Activated CD4-positive, alpha-beta T cell treated with anti-CD3 and anti-CD28 coated beads for 4 hours (primary cell): Measurements from ENCODE around the gene FGFR1OP2.

ENCODE experiments used
- DNase-seq, 2 donors: peaks; one replicate each; pipeline ENCODE4 v3.0.0-alpha.2; 2020

The FGFR1OP2 gene

GRCh38 chr12:27005495-27005894 is 67.2 kb downstream of the FGFR1OP2 start:
- DNase-seq, result no peak

- DNase-seq, result no peak
Observed at GRCh38 chr12:27006797-27007467, 68.7 kb downstream of the FGFR1OP2 start.

DNA sequence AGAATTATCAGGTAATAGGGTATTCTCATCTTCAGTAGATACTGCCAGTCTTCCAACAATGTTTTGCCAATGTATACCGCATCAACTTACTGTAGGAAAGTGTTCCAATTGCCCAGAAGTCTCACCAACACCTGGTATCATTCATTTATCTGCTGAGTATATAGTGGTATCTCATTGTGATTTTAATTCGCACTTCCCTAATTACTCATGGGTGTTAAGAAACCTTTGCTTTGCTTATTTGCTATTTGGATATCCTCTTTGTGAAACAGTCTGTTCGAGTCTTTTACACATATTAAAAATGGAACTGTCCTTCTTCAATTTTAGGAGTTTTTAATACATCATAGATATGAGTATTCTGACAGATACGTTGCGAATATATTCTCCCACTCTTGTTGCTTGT is 69.8 kb downstream of the FGFR1OP2 start:
- DNase-seq, result no peak

- no peak for DNase-seq
Observed at GRCh38 chr12:27009881-27010301, 71.6 kb downstream of the FGFR1OP2 start.

DNA sequence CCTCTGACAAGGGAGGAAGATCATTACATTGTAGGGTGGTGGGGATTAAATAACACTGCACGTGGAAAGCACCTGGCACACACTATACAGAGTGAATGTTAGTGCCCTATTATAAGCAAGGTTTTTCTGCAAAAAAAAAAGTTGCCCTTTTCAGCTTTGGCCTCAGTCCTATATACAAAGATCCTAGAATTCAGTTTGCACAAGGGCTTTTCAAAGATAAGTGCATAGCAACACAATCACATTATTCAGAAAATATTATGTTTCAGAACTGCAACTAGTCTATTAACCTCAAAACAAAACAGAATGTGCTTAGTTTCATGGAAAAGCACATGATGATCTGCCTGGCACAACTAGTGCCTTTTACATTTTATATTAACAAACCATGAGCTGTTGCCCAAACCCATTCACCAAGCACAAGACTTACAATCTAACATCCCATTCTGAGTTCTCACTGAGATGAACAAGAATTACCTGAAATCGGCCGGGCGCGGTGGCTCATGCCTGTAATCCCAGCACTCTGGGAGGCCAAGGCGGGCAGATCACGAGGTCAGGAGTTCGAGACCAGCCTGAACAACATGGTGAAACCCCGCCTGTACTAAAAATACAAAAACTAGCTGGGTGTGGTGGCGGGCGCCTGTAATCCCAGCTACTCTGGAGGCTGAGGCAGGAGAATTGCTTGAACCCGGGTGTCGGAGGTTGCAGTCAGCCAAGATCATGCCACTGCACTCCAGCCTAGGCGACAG is 74.1 kb downstream of the FGFR1OP2 start:
- no peak for DNase-seq

- no peak for DNase-seq
Observed at GRCh38 chr12:27012982-27013255, 74.6 kb downstream of the FGFR1OP2 start.

GRCh38 chr12:27013611-27014084 is 75.4 kb downstream of the FGFR1OP2 start:
- no peak for DNase-seq

DNA sequence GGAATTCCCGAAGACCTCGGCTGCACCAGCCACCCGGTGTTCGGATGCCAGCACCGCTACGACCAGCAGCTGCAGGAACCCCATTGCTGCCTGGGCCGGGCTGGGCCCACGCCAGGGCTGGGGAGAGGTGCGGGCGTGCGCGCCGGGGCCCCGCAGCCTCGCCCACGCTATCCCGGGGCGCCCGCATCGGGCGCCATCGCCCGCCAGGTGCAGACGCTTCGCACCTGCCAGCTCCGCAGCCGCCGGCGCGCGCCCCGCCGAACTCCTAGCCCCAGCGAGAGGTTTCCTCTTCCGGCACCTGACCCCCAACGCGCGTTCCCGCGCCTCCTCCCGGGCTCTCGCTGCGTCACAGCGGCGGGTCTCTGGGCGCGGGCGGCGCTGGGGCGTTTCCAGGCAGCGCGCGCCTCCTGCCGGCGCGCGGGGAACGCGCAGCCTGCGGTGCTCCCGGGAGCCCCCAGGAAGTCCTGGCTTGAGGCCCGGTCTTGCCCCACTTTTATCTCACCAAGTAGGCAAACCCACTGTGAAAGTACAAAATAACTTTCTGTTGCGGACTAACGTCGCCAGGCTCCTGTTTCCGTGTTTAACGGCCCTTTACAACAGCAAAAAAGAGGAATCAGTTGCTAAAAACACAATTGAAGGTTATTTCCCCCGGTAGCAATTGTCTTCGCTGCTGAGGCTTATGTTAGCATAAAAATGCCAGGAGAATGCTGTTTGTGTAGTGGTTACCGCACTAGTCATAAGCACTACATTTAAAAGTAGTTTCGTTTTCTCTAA is 76.0 kb downstream of the FGFR1OP2 start, which contains the start of gene TM7SF3:
Gene TM7SF3 (minus strand): TSS at position 300 of the 774 bp plus-strand sequence. CDS start 216 bp downstream, at position 84.
- peak; percentile 93 to 94 for DNase-seq

DNA sequence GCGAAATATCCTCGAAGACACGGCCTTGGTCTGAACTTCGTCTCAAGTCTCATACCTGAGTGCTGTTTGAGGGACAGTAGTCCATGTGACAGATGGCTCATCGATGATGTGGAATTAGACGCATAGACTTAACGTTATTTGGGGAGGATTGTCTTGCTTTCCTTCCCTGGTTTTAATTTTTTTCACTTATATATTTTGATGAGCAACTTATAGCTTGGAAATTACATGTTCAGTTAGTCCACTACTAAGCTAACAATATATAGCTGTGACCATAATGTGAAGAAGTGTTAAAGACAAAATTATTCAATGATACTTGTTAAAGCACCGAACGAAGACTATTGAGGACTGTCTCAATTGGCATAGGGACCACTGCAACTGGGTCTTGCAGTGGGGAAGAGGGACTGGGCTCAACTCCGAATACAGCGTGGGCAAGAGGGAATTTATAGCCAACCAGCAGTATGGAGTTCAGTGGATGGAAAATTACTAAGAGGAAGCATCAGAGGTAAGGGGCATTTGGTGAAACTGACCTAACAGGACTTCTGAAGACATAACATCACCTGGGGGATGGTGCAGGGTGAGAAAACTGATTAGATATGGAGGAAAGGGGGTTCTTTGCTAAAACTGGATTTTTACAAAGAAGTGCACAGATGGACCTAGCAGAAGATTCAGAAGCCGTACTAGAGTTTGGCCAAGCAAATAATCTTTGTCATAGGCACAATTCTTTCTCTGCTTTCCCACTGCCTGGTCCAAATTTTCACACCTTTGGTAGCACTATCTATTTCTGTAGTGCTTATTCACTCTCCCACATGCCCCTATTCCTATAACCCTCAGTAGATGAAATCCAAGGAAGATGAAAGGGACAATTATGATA is 76.8 kb downstream of the FGFR1OP2 start:
- no peak for DNase-seq

GRCh38 chr12:27015730-27016076 is 77.4 kb downstream of the FGFR1OP2 start:
- DNase-seq, result no peak
